Stomach (tissue), 9 donors: ENCODE data around the gene C12orf60. TPM values are rescaled to one million over a fixed set of nuclear protein-coding genes. Genes with fewer than 3 reads are reported as not detected.

Source experiments
- DNase-seq, 2 donors: peaks; one replicate each; pipeline versions ENCODE4 v3.0.0 to v3.0.0-alpha.2; 2013 to 2019
- H3K27ac ChIP-seq, 5 donors: fragments of 200-600 bp in 4 of 5; sonication (generic) in 4 of 5; one replicate each; pipeline ENCODE4 v1.5.1; 2013 to 2019; ENCODE audit warnings: mild to moderate bottlenecking in 1 of 5, moderate library complexity in 1 of 5
- H3K27me3 ChIP-seq, 3 donors: fragments of 200-600 bp; sonication (generic); one replicate each; pipeline ENCODE4 v1.5.1; 2017 to 2019; ENCODE audit warnings: mixed run types in 1 of 3
- H3K36me3 ChIP-seq, 4 donors: fragments of 200-600 bp; sonication (generic); 1 replicate in 3 of 4; 2 replicates in 1 of 4; pipeline ENCODE4 v1.5.1; 2016 to 2019
- H3K4me1 ChIP-seq, 4 donors: fragments of 200-600 bp; sonication (generic); one replicate each; pipeline ENCODE4 v1.5.1; 2016 to 2019
- H3K4me3 ChIP-seq, 4 donors: fragments of 200-600 bp; sonication (generic) in 3 of 4; one replicate each; pipeline ENCODE4 v1.5.1; 2016 to 2019; ENCODE audit warnings: mild to moderate bottlenecking in 1 of 4
- H3K9me3 ChIP-seq, 4 donors: fragments of 200-600 bp; sonication (generic); one replicate each; pipeline ENCODE4 v1.5.1; 2016 to 2019
- CTCF ChIP-seq, 7 experiments: fragments of 450-650 bp in 4 of 7; fragments of 200-600 bp in 3 of 7; sonication (generic) in 3 of 7; IDR thresholded peaks; one replicate each; pipeline ENCODE4 v1.5.1; 2016 to 2019; ENCODE audit warnings: antibody characterized with exemption in 7 of 7, control low read depth in 2 of 7, mild to moderate bottlenecking in 1 of 7
- EP300 ChIP-seq: sonication (generic); formaldehyde crosslinking; IDR thresholded peaks from one replicate; pipeline ENCODE4 v1.6.1; 2017; ENCODE audit warnings: antibody characterized with exemption
- POLR2A ChIP-seq, 4 donors: fragments of 450-650 bp; IDR thresholded peaks; one replicate each; pipeline ENCODE4 v1.6.1; 2016; ENCODE audit warnings: antibody characterized with exemption in 4 of 4, control low read depth in 2 of 4, mild to moderate bottlenecking in 1 of 4, moderate library complexity in 1 of 4
- POLR2AphosphoS5 ChIP-seq, 3 donors: sonication (generic); formaldehyde crosslinking; IDR thresholded peaks; one replicate each; pipeline ENCODE4 v1.6.1; 2016; ENCODE audit warnings: antibody characterized with exemption in 3 of 3
- WGBS, 5 donors: extraction: QIAGEN DNeasy Blood & Tissue Kit in 3 of 5; methylation state at CpG; one replicate each; pipeline versions ENCODE4 v1.1.5 to v1.1.7; 2013 to 2018; 5-methylcytosine and 5-hydroxymethylcytosine counted together
- intact Hi-C: fragments of 100-400 bp; cut with DNase I; formaldehyde crosslinking; loops from one replicate; pipeline ENCODE4 v1.15.1; 2023; ENCODE audit warnings: low total_unique reads
- polyA plus RNA-seq, 3 donors: library from polyadenylated mRNA; stranded (reverse); fragments of 200-250 nt; gene quantifications; one replicate each; pipeline ENCODE4 v1.2.3, GENCODE V29; 2013
- total RNA-seq, 5 donors: library from RNA; depleted of rRNA; stranded (reverse); fragments of >200 nt; gene quantifications; one replicate each; pipeline versions ENCODE4 v1.1.0 to v1.2.3, GENCODE V29; 2014 to 2016
- donor health status: healthy with polysubstance abuse.
- donor health status: Bipolar disorder and iron deficiency.
- donor health status: healthy.

The C12orf60 gene
- total and polyA plus RNA-seq, 8 donors, result 1.0 to 3.1 (median 1.4) TPM; not detected in 2

GRCh38 chr12:14773685-14774073 lies 29.8 kb upstream of the C12orf60 start:
- Histone ChIP-seq H3K27ac (peak overlapping the region; percentile 92 to 99 (median 97)), H3K4me3 (peak overlapping the region; percentile 60 to 91 (median 73)), H3K27me3 (no peaks in the 10 kb centered on the region), H3K4me1 (peaks cover 16 to 54% (median 38%) of the 10 kb centered on the region in 4 donors), H3K9me3 (no peaks in the 10 kb centered on the region), H3K36me3 (no peaks in the 10 kb centered on the region)
- no peak for DNase-seq
- WGBS, 5 donors, result 9 to 24% (median 17%) methylated on average over 16 of the region's 16 CpGs
- intact Hi-C loops, result no loop called here
- TF ChIP-seq EP300 (no peak), CTCF (IDR thresholded peaks at IDR 0.05) (no peak), POLR2AphosphoS5 (IDR thresholded peaks at IDR 0.05) (no peak), POLR2A (IDR thresholded peaks at IDR 0.05) (no peak)

GRCh38 chr12:14774074-14774905 lies 29.2 kb upstream of the C12orf60 start:
- Histone ChIP-seq H3K9me3 (no peaks in the 10 kb centered on the region), H3K4me1 (peaks cover 16 to 48% (median 33%) of the 10 kb centered on the region in 4 donors), H3K4me3 (peak overlapping the region; percentile 60 to 91 (median 73)), H3K27ac (peak overlapping the region; percentile 92 to 99 (median 97)), H3K36me3 (no peaks in the 10 kb centered on the region), H3K27me3 (no peaks in the 10 kb centered on the region)
- DNase-seq, result peak; percentile 97 to 99
- TF ChIP-seq EP300 (no peak), POLR2A (IDR thresholded peaks at IDR 0.05) (peak in 2 of 4 donors; percentile 97 to 98), POLR2AphosphoS5 (IDR thresholded peaks at IDR 0.05) (peak; percentile 96 to 100 (median 100))
- intact Hi-C loops, result no loop called here
- WGBS, 5 donors, result 0 to 1% (median 1%) methylated on average over 22 to 67 of the region's 67 CpGs

- WGBS, 5 donors, result 1 to 4% (median 3%) methylated on average over 24 to 34 of the region's 34 CpGs
- Histone ChIP-seq H3K9me3 (no peaks in the 10 kb centered on the region), H3K4me1 (peaks cover 16 to 48% (median 32%) of the 10 kb centered on the region in 4 donors), H3K36me3 (no peaks in the 10 kb centered on the region), H3K4me3 (peak overlapping the region; percentile 60 to 91 (median 73)), H3K27ac (peak overlapping the region; percentile 92 to 99 (median 97)), H3K27me3 (no peaks in the 10 kb centered on the region)
- DNase-seq, result peak; percentile 56 to 82
- intact Hi-C loops, result no loop called here
- no peak for TF ChIP-seq EP300
- peak in 1 of 3 donors; percentile 32 for TF ChIP-seq POLR2AphosphoS5 (IDR thresholded peaks at IDR 0.05)
Measured at GRCh38 chr12:14774906-14775635, 28.4 kb upstream of the C12orf60 start.

GRCh38 chr12:14775636-14775980 lies 27.9 kb upstream of the C12orf60 start:
- H3K4me3 ChIP-seq, result peak overlapping the region; percentile 60 to 91 (median 73)
- no peaks in the 10 kb centered on the region for H3K36me3 ChIP-seq
- no peaks in the 10 kb centered on the region for H3K27me3 ChIP-seq
- peak overlapping the region in 4 of 5 donors; percentile 96 to 99 (median 98) for H3K27ac ChIP-seq
- WGBS, 5 donors, result 16 to 38% (median 26%) methylated on average over 1 of the region's 1 CpG
- no peaks in the 10 kb centered on the region for H3K9me3 ChIP-seq
- H3K4me1 ChIP-seq, result peaks cover 16 to 53% (median 32%) of the 10 kb centered on the region in 4 donors
- DNase-seq, result peak in 1 of 2 donors; percentile 60
- TF ChIP-seq POLR2A (IDR thresholded peaks at IDR 0.05), result no peak
- TF ChIP-seq CTCF (IDR thresholded peaks at IDR 0.05), result no peak
- no peak for TF ChIP-seq POLR2AphosphoS5 (IDR thresholded peaks at IDR 0.05)
- TF ChIP-seq EP300, result no peak
- intact Hi-C loops, result no loop called here

- peak in 1 of 2 donors; percentile 50 for DNase-seq
- peak overlapping the region; percentile 52 to 99 (median 97) for H3K27ac ChIP-seq
- intact Hi-C loops, result no loop called here
- peaks cover 16 to 51% (median 30%) of the 10 kb centered on the region in 4 donors for H3K4me1 ChIP-seq
- no peaks in the 10 kb centered on the region for H3K36me3 ChIP-seq
- no peaks in the 10 kb centered on the region for H3K27me3 ChIP-seq
- H3K4me3 ChIP-seq, result peak overlapping the region in 3 of 4 donors; percentile 60 to 73 (median 73)
- TF ChIP-seq POLR2A (IDR thresholded peaks at IDR 0.05) (no peak), CTCF (IDR thresholded peaks at IDR 0.05) (no peak), EP300 (no peak), POLR2AphosphoS5 (IDR thresholded peaks at IDR 0.05) (no peak)
- WGBS, 5 donors, result 34 to 51% (median 45%) methylated on average over 5 of the region's 5 CpGs
- no peaks in the 10 kb centered on the region for H3K9me3 ChIP-seq
Measured at GRCh38 chr12:14776236-14776961, 27.1 kb upstream of the C12orf60 start.
